GM12872 (cell line): Measurements from ENCODE around the gene CYP46A1.

ENCODE experiments used
- TF ChIP-seq, protein P1 (sequence below): IDR thresholded peaks from 3 replicates; pipeline ENCODE4 v1.5.1; 2011; ENCODE audit warnings: low read depth, mild to moderate bottlenecking, low read length, moderate library complexity; ENCODE audit not compliant: insufficient read depth

CYP46A1 gene

GRCh38 chr14:99682809-99683618, 1.1 kb upstream of the CYP46A1 start:
- TF ChIP-seq, protein P1, sequence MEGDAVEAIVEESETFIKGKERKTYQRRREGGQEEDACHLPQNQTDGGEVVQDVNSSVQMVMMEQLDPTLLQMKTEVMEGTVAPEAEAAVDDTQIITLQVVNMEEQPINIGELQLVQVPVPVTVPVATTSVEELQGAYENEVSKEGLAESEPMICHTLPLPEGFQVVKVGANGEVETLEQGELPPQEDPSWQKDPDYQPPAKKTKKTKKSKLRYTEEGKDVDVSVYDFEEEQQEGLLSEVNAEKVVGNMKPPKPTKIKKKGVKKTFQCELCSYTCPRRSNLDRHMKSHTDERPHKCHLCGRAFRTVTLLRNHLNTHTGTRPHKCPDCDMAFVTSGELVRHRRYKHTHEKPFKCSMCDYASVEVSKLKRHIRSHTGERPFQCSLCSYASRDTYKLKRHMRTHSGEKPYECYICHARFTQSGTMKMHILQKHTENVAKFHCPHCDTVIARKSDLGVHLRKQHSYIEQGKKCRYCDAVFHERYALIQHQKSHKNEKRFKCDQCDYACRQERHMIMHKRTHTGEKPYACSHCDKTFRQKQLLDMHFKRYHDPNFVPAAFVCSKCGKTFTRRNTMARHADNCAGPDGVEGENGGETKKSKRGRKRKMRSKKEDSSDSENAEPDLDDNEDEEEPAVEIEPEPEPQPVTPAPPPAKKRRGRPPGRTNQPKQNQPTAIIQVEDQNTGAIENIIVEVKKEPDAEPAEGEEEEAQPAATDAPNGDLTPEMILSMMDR: peak; percentile 86

DNA sequence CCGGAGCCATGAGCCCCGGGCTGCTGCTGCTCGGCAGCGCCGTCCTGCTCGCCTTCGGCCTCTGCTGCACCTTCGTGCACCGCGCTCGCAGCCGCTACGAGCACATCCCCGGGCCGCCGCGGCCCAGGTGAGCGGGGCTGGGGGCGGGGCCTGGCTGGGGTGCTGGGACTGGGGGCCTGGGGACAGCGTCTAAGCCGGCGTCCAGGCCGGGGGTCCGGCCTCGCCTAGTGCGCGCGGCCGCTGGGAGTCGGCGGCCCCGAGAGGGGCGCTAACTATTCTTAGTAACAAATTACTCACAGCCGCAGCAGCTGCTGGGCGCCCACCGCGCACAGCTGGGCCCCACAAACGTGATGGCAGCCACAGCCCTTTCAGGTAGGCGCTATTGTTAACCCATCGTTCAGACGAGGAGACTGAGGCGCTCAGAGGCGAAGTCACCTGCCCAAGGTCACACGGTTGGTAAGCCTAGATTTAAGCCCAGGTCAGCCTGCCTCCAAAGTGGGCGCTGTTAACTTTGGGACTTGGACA, 374 bp downstream of the CYP46A1 start:
- TF ChIP-seq, protein P1: no peak

DNA sequence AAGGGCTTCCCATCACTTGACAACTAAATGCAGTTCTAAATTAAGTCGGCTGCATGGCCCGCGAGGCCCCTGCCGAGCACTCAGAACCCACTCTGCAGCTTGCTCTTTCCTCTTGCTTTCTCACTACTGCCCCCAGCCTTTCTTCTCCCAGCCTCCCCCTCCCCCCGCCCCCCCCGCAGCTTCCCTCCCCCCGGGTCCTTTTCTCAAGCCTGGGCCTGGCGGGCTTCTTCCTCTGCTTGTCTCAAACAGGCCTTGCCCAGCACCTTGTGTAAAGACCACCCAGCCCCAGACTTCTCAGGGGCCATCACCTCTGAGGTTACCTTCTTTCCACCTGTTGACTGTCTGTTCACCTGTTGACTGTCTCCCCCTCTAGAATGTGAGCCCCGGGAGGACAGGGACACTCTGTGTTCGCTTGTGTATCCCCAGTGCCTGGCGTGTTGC, 1.1 kb downstream of the CYP46A1 start:
- TF ChIP-seq, protein P1: no peak

DNA sequence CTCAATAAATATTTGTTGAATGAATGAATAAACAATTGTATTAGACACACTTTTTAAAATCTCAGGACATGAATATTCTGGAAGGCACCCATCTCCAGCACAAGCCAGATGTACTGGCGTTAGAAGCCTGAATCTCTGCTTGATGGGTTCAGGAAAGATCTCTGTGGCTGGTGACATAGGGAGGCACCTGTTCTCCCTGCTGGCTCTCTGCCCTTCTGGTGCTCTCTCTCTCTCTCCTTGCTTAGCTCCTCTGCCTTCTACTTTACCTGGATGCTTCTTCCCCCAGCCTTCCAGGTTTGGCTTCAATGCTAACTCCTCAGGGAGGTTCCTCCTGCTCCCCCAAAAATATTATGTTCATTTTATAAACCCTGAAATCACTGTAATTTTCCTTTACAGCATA, 1.5 kb downstream of the CYP46A1 start:
- TF ChIP-seq, protein P1: no peak

GRCh38 chr14:99686557-99687283, 2.6 kb downstream of the CYP46A1 start:
- TF ChIP-seq, protein P1: no peak

DNA sequence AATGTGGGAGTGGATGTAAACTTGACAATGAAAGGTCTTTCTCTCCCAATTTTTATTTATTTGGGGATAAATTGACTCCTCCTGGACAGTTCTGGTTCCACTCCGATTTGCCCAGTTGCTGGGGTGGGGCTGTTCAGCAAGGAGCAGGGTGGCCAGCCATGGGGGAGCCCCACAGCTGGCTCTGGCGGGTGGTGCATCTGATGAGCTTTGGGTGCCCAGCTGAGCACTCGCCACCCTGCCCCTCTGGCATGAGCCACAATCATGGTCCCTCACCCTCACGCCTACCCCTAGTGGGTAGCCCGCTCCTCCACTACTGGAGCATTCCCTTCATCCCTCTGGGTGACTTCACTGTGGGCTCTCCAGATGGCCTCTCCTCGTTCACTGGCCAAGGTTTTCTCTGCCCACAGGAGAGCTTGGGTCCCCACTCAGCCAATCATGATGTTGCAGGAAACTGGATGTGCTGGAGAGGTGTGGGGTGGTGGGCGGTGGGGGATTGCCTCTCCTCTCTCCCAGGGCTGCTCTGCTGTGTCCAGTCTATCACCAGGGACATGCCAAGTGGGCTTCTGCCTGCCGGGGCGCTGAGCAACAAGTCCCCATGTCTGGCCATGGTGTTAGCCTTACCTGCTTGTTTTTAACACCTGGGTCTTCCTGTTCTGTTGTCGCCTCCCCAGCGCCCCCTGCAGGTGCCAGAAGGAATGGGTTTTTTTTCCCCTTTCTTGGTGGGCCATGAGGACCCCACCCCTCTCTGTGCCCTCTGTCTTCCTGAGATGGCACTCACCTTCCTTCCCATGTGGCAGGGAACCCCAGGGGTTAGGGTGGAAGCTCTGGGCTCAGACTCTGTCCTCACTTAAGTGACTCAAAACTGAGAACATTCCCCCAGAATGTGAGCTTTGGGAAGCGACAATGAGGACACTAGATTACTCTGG, 3.4 kb downstream of the CYP46A1 start:
- TF ChIP-seq, protein P1: peak; percentile 81

GRCh38 chr14:99688210-99688581, 4.1 kb downstream of the CYP46A1 start:
- TF ChIP-seq, protein P1: no peak
